PC-9 (cell line): ENCODE results near the gene OGFOD2. TPM values are rescaled to one million over a fixed set of nuclear protein-coding genes. Genes with fewer than 3 reads are reported as not detected.

Experiments used
- BruUV-seq: library from RNA; stranded (reverse); fragments of 400-500 nt; replicated peaks from 2 replicates; lab custom pipeline; 2021; lab: Mats Ljungman, UMichigan
- CTCF ChIA-PET: fragments of 300-600 bp; sonication (Branson Sonifier 250); formaldehyde crosslinking; loops from one replicate; lab custom pipeline; 2022; ENCODE audit warnings: antibody characterized with exemption; lab: Charles Lee
- POLR2A ChIA-PET: fragments of 300-600 bp; sonication (Branson Sonifier 250); formaldehyde crosslinking; loops from one replicate; lab custom pipeline; 2022; ENCODE audit warnings: antibody characterized with exemption; ENCODE audit not compliant: unreplicated experiment; lab: Charles Lee
- DNase-seq, 2 experiments: peaks; one replicate each; pipeline versions ENCODE4 v3.0.0 to v3.0.0-alpha.2; 2015 to 2022; ENCODE audit warnings: mixed read lengths in 1 of 2
- H2AFZ ChIP-seq: fragments of 200-600 bp; sonication (generic); 2 replicates; pipeline ENCODE4 v1.8.1; 2017; ENCODE audit warnings: antibody characterized with exemption
- H3F3A ChIP-seq: fragments of 200-600 bp; sonication (generic); 2 replicates; pipeline ENCODE4 v1.8.1; 2017; ENCODE audit warnings: antibody characterized with exemption, mild to moderate bottlenecking, low read depth; ENCODE audit not compliant: insufficient read depth
- H3K27ac ChIP-seq: fragments of 200-600 bp; sonication (generic); 2 replicates; pipeline ENCODE4 v1.6.1; 2016; ENCODE audit warnings: mixed run types
- H3K27me3 ChIP-seq: fragments of 200-600 bp; sonication (generic); 2 replicates; pipeline ENCODE4 v1.6.1; 2016; ENCODE audit warnings: low read depth, mixed run types; ENCODE audit not compliant: insufficient read depth
- H3K36me3 ChIP-seq: fragments of 200-600 bp; sonication (generic); 2 replicates; pipeline ENCODE4 v1.6.1; 2016; ENCODE audit warnings: low read depth, mixed run types
- H3K4me1 ChIP-seq: fragments of 200-600 bp; sonication (generic); replicated peaks from 2 replicates; pipeline ENCODE4 v1.6.1; 2016; ENCODE audit warnings: mixed run types; ENCODE audit not compliant: insufficient read depth
- H3K4me2 ChIP-seq: fragments of 200-600 bp; sonication (generic); 2 replicates; pipeline ENCODE4 v1.6.1; 2017; ENCODE audit warnings: mixed run types
- H3K4me3 ChIP-seq: fragments of 200-600 bp; sonication (generic); 2 replicates; pipeline ENCODE4 v1.6.1; 2016; ENCODE audit warnings: mixed run types
- H3K79me2 ChIP-seq: fragments of 200-600 bp; sonication (generic); 2 replicates; pipeline ENCODE4 v1.6.1; 2017; ENCODE audit warnings: low read depth, mixed run types
- H3K9me2 ChIP-seq: fragments of 200-600 bp; sonication (generic); 2 replicates; pipeline ENCODE4 v1.8.1; 2017; ENCODE audit warnings: mild to moderate bottlenecking; ENCODE audit not compliant: insufficient read depth
- H3K9me3 ChIP-seq: fragments of 200-600 bp; sonication (generic); 2 replicates; pipeline ENCODE4 v1.8.1; 2016; ENCODE audit warnings: low read depth; ENCODE audit not compliant: insufficient read depth
- H4K20me1 ChIP-seq: fragments of 200-600 bp; sonication (generic); 2 replicates; pipeline ENCODE4 v1.8.1; 2017; ENCODE audit not compliant: insufficient read depth
- CTCF ChIP-seq: fragments of 200-600 bp; sonication (generic); conservative IDR thresholded peaks from 2 replicates; pipeline ENCODE4 v1.6.1; 2017; ENCODE audit warnings: mixed run types, antibody characterized with exemption, mild to moderate bottlenecking, moderate library complexity
- EZH2 ChIP-seq: fragments of 200-600 bp; sonication (generic); IDR thresholded peaks from 2 replicates; pipeline ENCODE4 v1.8.0; 2017; ENCODE audit warnings: antibody characterized with exemption, low read depth
- intact Hi-C: fragments of 100-400 bp; cut with micrococcal nuclease; formaldehyde crosslinking; loops from one replicate; pipeline ENCODE4 v1.10.0; 2022; ENCODE audit not compliant: unreplicated experiment
- microRNA-seq: library from miRNA; unstranded; fragments of <30 nt; microRNA quantifications from one replicate; pipeline ENCODE4 v1.2.0, GENCODE V29; 2021; ENCODE audit warnings: borderline number of aligned reads, borderline replicate concordance
- total RNA-seq: library from RNA; stranded (reverse); gene quantifications from 2 replicates; pipeline ENCODE4 v1.2.3, GENCODE V29; 2021

Gene OGFOD2
- total RNA-seq, 1 experiment from 2014 or later, result 33.5 TPM

GRCh38 chr12:123027726-123028445, 52.8 kb downstream of the OGFOD2 start:
- no peaks in the 10 kb centered on the region for H3K27me3 ChIP-seq
- H3F3A ChIP-seq, result no peaks in the 10 kb centered on the region
- H3K9me2 ChIP-seq, result no peaks in the 10 kb centered on the region
- no peak overlapping the region for H2AFZ ChIP-seq
- TF ChIP-seq EZH2 (no peak), CTCF (no peak)
- POLR2A ChIA-PET, result no interaction called here
- intact Hi-C loops, result no loop called here
- H3K4me1 ChIP-seq, result no peaks in the 10 kb centered on the region
- DNase-seq, result no peak
- H3K27ac ChIP-seq, result no peak overlapping the region
- no peak overlapping the region for H3K4me3 ChIP-seq
- peaks cover 3% of the 10 kb centered on the region; the same call in 1 of the 2 replicates for H4K20me1 ChIP-seq
- H3K9me3 ChIP-seq, result no peaks in the 10 kb centered on the region
- CTCF ChIA-PET, result no interaction called here
- no peaks in the 10 kb centered on the region for H3K36me3 ChIP-seq
- H3K79me2 ChIP-seq, result no peaks in the 10 kb centered on the region
- no peak overlapping the region for H3K4me2 ChIP-seq
- BruUV-seq, result no TSS peak

GRCh38 chr12:123028475-123028874, 53.4 kb downstream of the OGFOD2 start:
- Histone ChIP-seq H2AFZ (no peak overlapping the region), H3K36me3 (no peaks in the 10 kb centered on the region), H3K9me3 (no peaks in the 10 kb centered on the region), H3K4me3 (no peak overlapping the region), H3K27me3 (no peaks in the 10 kb centered on the region), H3F3A (no peaks in the 10 kb centered on the region), H4K20me1 (peaks cover 3% of the 10 kb centered on the region; the same call in 1 of the 2 replicates), H3K27ac (no peak overlapping the region), H3K4me1 (no peaks in the 10 kb centered on the region), H3K79me2 (no peaks in the 10 kb centered on the region), H3K9me2 (no peaks in the 10 kb centered on the region), H3K4me2 (no peak overlapping the region)
- ChIA-PET POLR2A (no interaction called here), CTCF (interaction anchor here (0.6 kb wide), 1 partner anchor 504 kb away, joined by 14 read pairs; no protein-coding TSS in a partner anchor)
- BruUV-seq, result no TSS peak
- no peak for DNase-seq
- TF ChIP-seq EZH2 (no peak), CTCF (no peak)
- intact Hi-C loops, result no loop called here

GRCh38 chr12:123029550-123029949, 54.5 kb downstream of the OGFOD2 start:
- Histone ChIP-seq H3K4me1 (no peaks in the 10 kb centered on the region), H3K9me2 (no peaks in the 10 kb centered on the region), H3K9me3 (no peaks in the 10 kb centered on the region), H3K36me3 (no peaks in the 10 kb centered on the region), H2AFZ (no peak overlapping the region), H4K20me1 (no peaks in the 10 kb centered on the region), H3K4me2 (no peak overlapping the region), H3K27me3 (no peaks in the 10 kb centered on the region), H3F3A (no peaks in the 10 kb centered on the region), H3K27ac (no peak overlapping the region), H3K79me2 (no peaks in the 10 kb centered on the region), H3K4me3 (no peak overlapping the region)
- ChIA-PET POLR2A (no interaction called here), CTCF (no interaction called here)
- intact Hi-C loops, result no loop called here
- no TSS peak for BruUV-seq
- TF ChIP-seq EZH2, result no peak
- TF ChIP-seq CTCF, result no peak
- DNase-seq, result no peak

Small RNA genes lying within 50 kb of the gene (microRNA-seq; reads per million reads assigned to microRNA genes)
- gene MIR4304, result not detected

Other genes with a start within 250 kb of the OGFOD2 start
- gene HCAR1, start 244.4 kb upstream of the OGFOD2 start, total RNA-seq, result 4.2 and 5.2 TPM in 2 replicates
- gene DENR, start 222.4 kb upstream of the OGFOD2 start, total RNA-seq, result 53.0 and 66.6 TPM in 2 replicates
- 0.41 and 0.58 TPM in 2 replicates for gene CCDC62, start 200.7 kb upstream of the OGFOD2 start, total RNA-seq
- 33.1 and 47.4 TPM in 2 replicates for gene HIP1R, start 139.8 kb upstream of the OGFOD2 start, total RNA-seq
- gene VPS37B, start 79.1 kb upstream of the OGFOD2 start, total RNA-seq, result 51.4 and 53.5 TPM in 2 replicates
- gene ABCB9, start 8.8 kb upstream of the OGFOD2 start, total RNA-seq, result 11.4 and 13.0 TPM in 2 replicates
- 162 and 191 TPM in 2 replicates for gene ARL6IP4, start 5.4 kb downstream of the OGFOD2 start, total RNA-seq
- 16.6 and 21.6 TPM in 2 replicates for gene PITPNM2, start 175.8 kb downstream of the OGFOD2 start, total RNA-seq